Progenitor cell of endocrine pancreas (in vitro differentiated cells): ENCODE measurements around the gene SPARC. TPM values are rescaled to one million over a fixed set of nuclear protein-coding genes. Genes with fewer than 3 reads are reported as not detected.
"Not testable (repeated sequence)": the region's sequence is repeated elsewhere in the genome, so short reads cannot be mapped to it uniquely, and the experiment has no call there.

ENCODE experiments used
- DNase-seq: peaks from one replicate; pipeline ENCODE4 v3.0.0; 2021; ENCODE audit warnings: low spot score; ENCODE audit not compliant: unreplicated experiment
- H3K27ac Mint-ChIP-seq: 2 replicates; pipeline ENCODE4 v1.8.0; 2021; ENCODE audit warnings: mild to moderate bottlenecking, moderate library complexity, mixed read lengths
- H3K27me3 Mint-ChIP-seq: 2 replicates; pipeline ENCODE4 v1.8.0; 2021; ENCODE audit warnings: mixed read lengths
- H3K36me3 Mint-ChIP-seq: 2 replicates; pipeline ENCODE4 v1.8.0; 2022; ENCODE audit warnings: mixed read lengths; ENCODE audit not compliant: insufficient read depth
- H3K4me1 Mint-ChIP-seq: 2 replicates; pipeline ENCODE4 v1.8.0; 2021; ENCODE audit warnings: low read depth, mixed read lengths
- H3K4me3 Mint-ChIP-seq: 2 replicates; pipeline ENCODE4 v1.8.0; 2021; ENCODE audit warnings: low read depth, mild to moderate bottlenecking, moderate library complexity, mixed read lengths
- H3K9me3 Mint-ChIP-seq: 2 replicates; pipeline ENCODE4 v1.8.0; 2021; ENCODE audit warnings: low read depth, mixed read lengths
- CTCF ChIP-seq: fragments of 200-600 bp; sonication (generic); IDR thresholded peaks from one replicate; pipeline ENCODE4 v1.5.0; 2021; ENCODE audit warnings: antibody characterized with exemption, mild to moderate bottlenecking; ENCODE audit not compliant: unreplicated experiment
- total RNA-seq: library from RNA; stranded (reverse); gene quantifications from 2 replicates; pipeline ENCODE4 v1.2.1, GENCODE V29; 2021

Gene SPARC
- total RNA-seq, 1 donor from 2014 or later = 55.2 TPM

GRCh38 chr5:151696470-151697061 is 9.9 kb upstream of the SPARC start:
- Mint-ChIP-seq H3K4me3 (no peak overlapping the region), H3K9me3 (no peaks in the 10 kb centered on the region), H3K4me1 (peaks cover 17% of the 10 kb centered on the region), H3K27ac (no peak overlapping the region), H3K27me3 (peaks cover 18% of the 10 kb centered on the region), H3K36me3 (no peaks in the 10 kb centered on the region)
- DNase-seq = no peak
- no peak for TF ChIP-seq CTCF

- H3K4me1 Mint-ChIP-seq = peaks cover 16% of the 10 kb centered on the region
- H3K27me3 Mint-ChIP-seq = peaks cover 20% of the 10 kb centered on the region
- DNase-seq = no peak
- no peaks in the 10 kb centered on the region for H3K9me3 Mint-ChIP-seq
- H3K36me3 Mint-ChIP-seq = no peaks in the 10 kb centered on the region
- TF ChIP-seq CTCF = no peak
- H3K27ac Mint-ChIP-seq = no peak overlapping the region
- no peak overlapping the region for H3K4me3 Mint-ChIP-seq
Measured at GRCh38 chr5:151695464-151695863, 8.7 kb upstream of the SPARC start.

- DNase-seq = no peak
- Mint-ChIP-seq H3K4me1 (peaks cover 12% of the 10 kb centered on the region), H3K36me3 (no peaks in the 10 kb centered on the region), H3K27me3 (peaks cover 21% of the 10 kb centered on the region), H3K27ac (no peak overlapping the region), H3K4me3 (no peak overlapping the region), H3K9me3 (no peaks in the 10 kb centered on the region)
- TF ChIP-seq CTCF = no peak
Measured at GRCh38 chr5:151694035-151694485, 7.3 kb upstream of the SPARC start.

- Mint-ChIP-seq H3K4me1 (peaks cover 8% of the 10 kb centered on the region), H3K27ac (no peak overlapping the region), H3K9me3 (no peaks in the 10 kb centered on the region), H3K36me3 (no peaks in the 10 kb centered on the region), H3K27me3 (peaks cover 28% of the 10 kb centered on the region), H3K4me3 (no peak overlapping the region)
- DNase-seq = no peak
- no peak for TF ChIP-seq CTCF
Measured at GRCh38 chr5:151692312-151692711, 5.6 kb upstream of the SPARC start.

- no peak for DNase-seq
- Mint-ChIP-seq H3K36me3 (no peaks in the 10 kb centered on the region), H3K9me3 (no peaks in the 10 kb centered on the region), H3K4me1 (peaks cover 9% of the 10 kb centered on the region), H3K27me3 (peaks cover 31% of the 10 kb centered on the region), H3K27ac (no peak overlapping the region), H3K4me3 (no peak overlapping the region)
- no peak for TF ChIP-seq CTCF
Measured at GRCh38 chr5:151691706-151692105, 5.0 kb upstream of the SPARC start.

- Mint-ChIP-seq H3K4me1 (peaks cover 19% of the 10 kb centered on the region), H3K27me3 (peaks cover 32% of the 10 kb centered on the region)
- H3K27ac Mint-ChIP-seq, H3K36me3 Mint-ChIP-seq, H3K4me3 Mint-ChIP-seq, H3K9me3 Mint-ChIP-seq, DNase-seq: not testable (repeated sequence)
Measured at GRCh38 chr5:151689591-151689990, 2.9 kb upstream of the SPARC start.
